ENCODE results near the gene COL18A1.

Gene COL18A1

GRCh38 chr21:45413922-45414321, 9.0 kb downstream of the COL18A1 start:
- no peak for DNase-seq (ENCODE audit: low spot score)
- in situ Hi-C loops (cut with MboI; ENCODE audit: low pct_unique_long_range_greater_than_20kb, low sequenced_read_pairs, unreplicated experiment), result no loop called here
- TF ChIP-seq CTCF (IDR thresholded peaks at IDR 0.05; ENCODE audit: extremely low read depth, insufficient read depth, missing control alignments), result no peak

- TF ChIP-seq CTCF (IDR thresholded peaks at IDR 0.05; ENCODE audit: extremely low read depth, insufficient read depth, missing control alignments), result no peak
- DNase-seq (ENCODE audit: low spot score), result no peak
- in situ Hi-C loops (cut with MboI; ENCODE audit: low pct_unique_long_range_greater_than_20kb, low sequenced_read_pairs, unreplicated experiment), result no loop called here
These were observed 9.6 kb downstream of the COL18A1 start for GRCh38 chr21:45414396-45415187.

- in situ Hi-C loops (cut with MboI; ENCODE audit: low pct_unique_long_range_greater_than_20kb, low sequenced_read_pairs, unreplicated experiment), result no loop called here
- no peak for DNase-seq (ENCODE audit: low spot score)
- TF ChIP-seq CTCF (IDR thresholded peaks at IDR 0.05; ENCODE audit: extremely low read depth, insufficient read depth, missing control alignments), result no peak
These were observed 10.4 kb downstream of the COL18A1 start for GRCh38 chr21:45415188-45415942.

- TF ChIP-seq CTCF (IDR thresholded peaks at IDR 0.05; ENCODE audit: extremely low read depth, insufficient read depth, missing control alignments), result no peak
- in situ Hi-C loops (cut with MboI; ENCODE audit: low pct_unique_long_range_greater_than_20kb, low sequenced_read_pairs, unreplicated experiment), result no loop called here
- no peak for DNase-seq (ENCODE audit: low spot score)
These were observed 11.1 kb downstream of the COL18A1 start for GRCh38 chr21:45415943-45416611.

GRCh38 chr21:45416620-45417019, 11.7 kb downstream of the COL18A1 start:
- no peak for DNase-seq (ENCODE audit: low spot score)
- in situ Hi-C loops (cut with MboI; ENCODE audit: low pct_unique_long_range_greater_than_20kb, low sequenced_read_pairs, unreplicated experiment), result no loop called here

More at GRCh38 chr21:45416620-45417019, 11.7 kb downstream of the COL18A1 start:
- no peak for TF ChIP-seq CTCF (IDR thresholded peaks at IDR 0.05; ENCODE audit: extremely low read depth, insufficient read depth, missing control alignments)
